SH-SY5Y (cell line): ENCODE results near the gene MEN1.

ENCODE experiments used
- GATA2 ChIP-seq: IDR thresholded peaks from 2 replicates; pipeline ENCODE4 v1.6.1; 2011; ENCODE audit warnings: mild to moderate bottlenecking, low read depth, low read length
- GATA3 ChIP-seq: IDR thresholded peaks from 2 replicates; pipeline ENCODE4 v1.6.1; 2011; ENCODE audit warnings: low read depth, mild to moderate bottlenecking, low read length, moderate library complexity

MEN1 gene

DNA sequence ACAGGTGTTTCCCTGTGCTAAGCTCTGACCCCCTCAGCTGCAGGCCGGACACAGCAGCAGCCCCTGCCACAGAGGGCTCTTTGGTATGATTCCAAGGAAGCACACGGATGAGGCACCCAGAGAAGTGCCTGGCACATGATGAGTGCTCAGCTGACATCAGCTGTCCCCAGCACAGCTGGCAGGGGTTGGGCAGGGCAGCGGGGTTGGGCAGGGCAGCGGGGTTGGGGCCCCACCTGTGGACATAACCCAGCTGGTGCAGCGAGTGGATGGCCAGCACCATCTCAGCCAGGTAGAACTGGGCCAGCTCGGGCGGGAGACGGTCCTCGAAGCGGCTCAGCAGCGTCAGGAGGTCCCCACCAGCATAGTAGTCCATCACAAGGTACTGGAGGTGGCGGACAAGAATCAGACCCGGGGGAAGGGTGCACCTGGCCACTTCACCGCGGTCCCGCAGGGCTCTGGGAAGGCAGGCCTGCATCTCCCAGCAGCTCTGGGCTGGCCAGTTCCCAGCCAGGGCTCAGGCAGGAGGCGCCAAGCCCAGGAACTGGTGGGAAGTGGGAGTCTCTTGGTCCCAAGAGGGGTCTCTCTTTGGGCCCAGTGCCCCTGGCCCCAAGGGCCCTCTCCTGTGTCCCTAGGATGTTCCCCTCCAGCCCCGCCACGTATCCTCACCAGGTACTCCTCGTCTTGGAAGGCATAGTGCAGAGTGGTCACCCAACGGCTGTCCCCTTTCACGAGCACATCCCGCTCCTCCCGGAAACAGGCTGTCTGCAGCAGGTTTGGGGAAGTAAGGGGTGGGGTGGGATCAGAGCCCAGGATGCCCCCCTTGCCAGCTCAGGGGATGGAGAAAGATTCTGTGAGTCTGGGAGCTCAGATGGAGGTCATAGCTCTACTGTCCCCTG lies 29.8 kb upstream of the MEN1 start:
- TF ChIP-seq GATA3 (no peak), GATA2 (no peak)

DNA sequence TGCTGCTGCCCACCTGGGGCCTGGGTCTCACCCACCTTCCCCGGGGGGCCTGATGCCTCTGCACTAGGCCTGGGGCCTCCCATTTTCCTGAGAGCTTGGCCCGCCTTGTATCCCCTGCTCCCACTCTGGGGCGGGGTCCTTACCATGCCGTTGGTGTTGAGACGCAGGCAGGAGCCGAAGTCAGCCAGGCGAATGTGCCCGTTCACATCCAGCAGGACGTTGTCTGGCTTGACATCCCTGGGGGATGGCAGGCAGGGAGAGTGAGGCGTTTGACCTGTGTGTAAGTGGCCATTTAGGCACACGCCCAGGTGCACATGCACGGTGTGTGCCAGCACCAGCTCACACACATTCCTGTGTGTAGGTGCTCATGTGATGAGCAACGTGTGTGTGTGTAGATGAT lies 29.0 kb upstream of the MEN1 start:
- TF ChIP-seq GATA2 (no peak), GATA3 (no peak)

DNA sequence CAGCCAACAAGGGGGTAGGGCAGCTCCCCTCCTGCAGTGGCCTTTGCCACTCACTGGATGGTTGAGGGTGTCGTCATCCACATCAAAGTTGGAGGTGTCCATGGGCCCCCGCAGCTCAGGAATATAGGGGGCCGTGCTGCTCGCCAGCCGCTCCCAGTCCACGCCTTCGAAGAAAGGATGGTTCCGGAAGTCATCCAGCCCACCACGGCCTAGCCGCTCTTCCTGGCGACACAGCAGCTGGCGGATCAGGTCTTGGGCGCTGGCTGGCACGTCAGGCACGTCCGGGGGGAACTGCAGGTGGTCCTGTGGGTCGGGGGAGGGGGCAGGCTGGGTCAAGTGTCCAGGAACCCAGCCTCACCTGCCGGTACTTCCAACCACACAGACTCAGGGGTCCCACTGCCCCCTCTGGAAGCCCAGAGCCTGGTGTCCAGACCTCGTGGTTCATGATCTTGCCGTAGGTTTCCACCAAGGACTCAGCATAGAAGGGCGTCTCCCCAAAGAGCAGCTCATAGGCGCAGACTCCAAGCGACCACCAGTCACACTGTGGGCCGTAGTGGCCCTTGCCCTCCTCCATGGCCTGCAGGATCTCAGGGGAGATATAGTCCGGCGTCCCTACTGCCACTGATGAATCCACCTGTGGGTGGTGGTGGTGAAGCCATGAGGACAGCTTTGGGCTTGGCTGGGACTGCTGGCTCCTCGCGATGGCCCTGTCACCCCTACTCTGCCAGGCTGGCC lies 28.4 kb upstream of the MEN1 start:
- TF ChIP-seq GATA3: no peak
- no peak for TF ChIP-seq GATA2

DNA sequence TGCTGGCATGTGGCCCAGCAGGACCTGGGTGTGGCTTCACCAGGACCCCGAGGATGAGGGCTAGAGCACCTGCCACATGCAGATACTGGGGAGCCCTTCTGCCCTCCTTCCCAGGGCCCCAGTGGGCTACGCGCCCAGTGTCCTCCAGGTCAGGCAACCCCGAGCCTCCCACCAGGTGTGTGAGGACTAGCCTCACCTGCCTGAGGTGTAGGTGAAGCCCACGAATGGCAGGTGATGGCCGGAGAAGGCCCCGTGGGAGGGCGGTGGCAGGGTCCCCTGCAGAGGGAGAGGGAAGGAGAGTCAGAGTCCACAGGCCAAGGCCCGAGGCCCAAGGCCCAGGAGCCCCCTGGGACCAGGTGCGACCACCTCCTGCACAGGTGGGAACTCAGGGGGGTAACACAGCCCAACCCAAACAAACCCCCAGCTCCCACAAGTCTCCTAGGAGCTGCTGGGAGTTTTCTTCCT lies 27.6 kb upstream of the MEN1 start:
- TF ChIP-seq GATA2: no peak
- no peak for TF ChIP-seq GATA3

DNA sequence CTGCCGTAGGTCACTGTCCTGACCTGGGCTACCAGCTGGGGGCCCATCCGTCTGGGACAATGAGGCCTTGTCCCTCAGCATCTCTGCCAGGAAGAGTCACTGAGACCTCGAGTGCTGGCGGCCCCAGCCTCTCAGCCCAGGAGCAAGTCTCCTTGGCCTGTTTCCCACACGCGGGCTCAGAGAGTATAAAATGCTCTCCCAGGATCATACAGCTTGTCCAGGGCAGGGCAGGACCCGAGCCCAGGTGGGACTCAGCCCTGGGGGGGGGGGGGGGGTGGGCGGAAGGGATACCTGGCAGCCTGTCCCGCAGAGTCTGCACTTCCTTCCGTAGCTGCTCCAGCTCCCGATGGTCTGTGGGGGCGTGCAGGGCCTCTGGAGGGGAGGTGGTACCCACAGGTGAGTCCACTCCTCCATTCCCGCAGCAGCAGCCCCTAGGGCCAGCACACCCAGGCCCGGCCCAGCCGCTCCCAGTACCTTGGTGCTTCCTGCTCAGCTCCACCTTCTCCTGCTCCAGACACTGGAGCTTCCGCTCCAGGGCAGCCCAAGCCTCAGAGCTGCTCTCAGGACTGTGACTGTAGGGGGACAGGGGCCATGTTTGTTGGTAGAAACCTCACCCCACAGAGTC lies 26.2 kb upstream of the MEN1 start:
- TF ChIP-seq GATA2: no peak
- TF ChIP-seq GATA3: no peak

DNA sequence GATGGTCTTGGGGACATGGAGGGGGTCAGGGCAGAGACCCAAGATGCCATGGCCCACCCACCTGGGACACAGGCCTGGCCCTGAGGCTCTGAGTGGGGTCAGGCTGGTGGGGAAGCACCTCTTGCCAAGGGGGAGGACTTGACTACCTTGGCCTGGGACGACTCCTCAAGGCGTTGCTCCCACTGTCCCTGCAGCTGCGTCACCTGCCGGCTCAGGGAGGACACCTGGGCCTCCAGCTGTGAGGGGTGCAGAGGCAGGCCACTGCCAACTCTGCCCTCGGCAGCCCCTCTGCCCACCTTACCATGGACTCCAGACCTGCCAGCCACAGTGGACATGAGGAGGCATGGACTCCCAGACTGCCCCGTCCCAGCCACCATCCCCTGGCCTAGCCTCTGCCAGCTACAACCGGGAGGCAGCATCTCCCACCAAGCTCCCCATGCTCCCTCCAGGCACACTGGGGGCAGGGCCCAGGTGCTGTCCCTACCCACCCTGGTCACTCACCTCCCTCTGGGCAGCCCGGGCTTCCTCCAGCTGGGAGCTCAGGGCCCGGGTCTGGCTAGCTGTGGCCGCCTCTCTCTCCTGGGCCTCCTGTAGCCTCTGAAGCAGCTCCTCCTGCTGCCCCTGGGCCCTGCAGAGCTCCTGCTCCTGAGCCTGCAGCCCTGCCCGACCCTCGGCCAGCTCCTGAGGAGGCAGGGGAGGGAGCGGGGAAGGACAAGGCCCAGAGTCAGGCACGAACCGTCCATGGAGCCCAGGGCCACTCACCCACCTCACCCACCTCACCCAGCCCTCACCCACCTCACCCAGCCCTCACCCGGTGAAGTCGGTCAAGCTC lies 25.5 kb upstream of the MEN1 start:
- TF ChIP-seq GATA2: no peak
- no peak for TF ChIP-seq GATA3

DNA sequence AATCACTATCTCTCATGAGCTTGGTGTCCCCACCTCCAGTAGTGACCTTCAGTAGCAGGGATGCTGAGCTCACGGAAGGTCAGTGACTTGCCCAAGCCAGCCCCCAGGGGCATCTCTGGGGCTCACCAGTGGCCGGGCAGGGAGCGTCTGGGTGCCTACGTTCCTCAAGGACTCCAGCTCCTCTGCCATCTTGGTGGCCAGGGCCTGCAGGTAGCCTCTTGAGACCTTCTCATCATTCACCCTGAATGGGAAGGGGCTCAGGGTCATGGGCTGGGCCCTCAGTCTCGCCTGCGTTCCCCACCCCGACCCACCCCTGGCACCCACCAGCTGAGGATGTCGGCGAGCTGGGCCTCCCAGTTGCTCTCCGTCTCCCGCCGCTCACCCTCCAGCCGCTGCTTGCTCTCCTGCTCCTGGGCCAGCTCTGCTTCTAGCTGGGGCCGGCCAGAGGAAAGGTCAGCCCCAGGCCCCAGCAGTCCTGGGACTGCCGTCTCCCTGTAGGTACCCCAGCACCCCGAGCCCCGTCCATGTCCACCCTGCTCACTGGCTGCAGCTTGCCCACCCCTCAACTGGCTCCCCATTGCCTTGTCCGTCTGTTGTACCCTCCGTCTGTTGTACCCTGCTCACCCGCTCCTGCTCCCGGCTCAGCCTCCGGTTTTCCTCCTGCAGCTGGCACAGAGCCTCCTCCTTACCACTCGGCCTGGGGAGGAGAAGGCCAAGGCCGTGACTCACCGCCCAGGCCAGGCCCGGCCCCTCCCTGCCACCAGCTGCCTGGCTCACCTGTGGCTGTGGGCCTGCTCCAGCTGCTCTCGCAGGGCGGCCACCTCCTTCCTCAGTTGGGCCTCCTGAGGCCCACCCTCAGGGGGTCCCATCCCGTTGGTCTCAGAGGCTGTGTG lies 24.6 kb upstream of the MEN1 start:
- no peak for TF ChIP-seq GATA3
- TF ChIP-seq GATA2: no peak

DNA sequence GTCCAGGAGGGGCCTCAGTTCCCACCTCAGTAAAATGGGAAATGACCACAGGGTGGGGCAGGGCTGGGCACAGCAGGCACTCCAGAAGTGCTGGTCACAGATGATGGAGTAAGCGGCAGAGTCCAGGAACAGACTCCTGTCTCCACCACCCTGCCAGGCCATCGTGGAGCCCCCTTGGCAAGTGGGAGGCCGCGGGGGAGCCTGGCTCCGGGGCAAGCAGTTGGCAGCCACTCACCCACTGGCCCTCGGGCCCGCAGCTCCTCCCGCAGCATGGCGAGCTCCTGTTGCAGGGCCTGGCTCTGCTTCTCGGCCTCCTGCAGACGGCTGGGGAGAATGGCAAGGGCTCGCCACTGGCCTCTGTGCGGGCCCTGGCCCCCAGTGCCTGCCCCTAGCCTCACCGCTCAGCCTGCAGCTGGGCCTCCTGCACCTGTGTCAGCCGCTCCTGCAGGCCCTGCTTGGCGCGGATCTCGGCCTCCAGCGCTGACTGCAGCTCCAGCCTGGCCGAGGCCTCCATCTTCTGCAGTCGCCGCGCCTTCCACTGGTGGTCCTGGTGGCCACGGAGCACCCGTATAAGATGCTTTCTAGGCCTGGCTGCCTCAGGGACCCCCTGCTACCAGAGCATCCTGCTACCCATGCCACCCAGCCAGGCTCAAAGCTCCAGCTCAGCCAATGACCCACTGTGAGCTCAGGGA lies 23.8 kb upstream of the MEN1 start:
- TF ChIP-seq GATA2 (no peak), GATA3 (no peak)

DNA sequence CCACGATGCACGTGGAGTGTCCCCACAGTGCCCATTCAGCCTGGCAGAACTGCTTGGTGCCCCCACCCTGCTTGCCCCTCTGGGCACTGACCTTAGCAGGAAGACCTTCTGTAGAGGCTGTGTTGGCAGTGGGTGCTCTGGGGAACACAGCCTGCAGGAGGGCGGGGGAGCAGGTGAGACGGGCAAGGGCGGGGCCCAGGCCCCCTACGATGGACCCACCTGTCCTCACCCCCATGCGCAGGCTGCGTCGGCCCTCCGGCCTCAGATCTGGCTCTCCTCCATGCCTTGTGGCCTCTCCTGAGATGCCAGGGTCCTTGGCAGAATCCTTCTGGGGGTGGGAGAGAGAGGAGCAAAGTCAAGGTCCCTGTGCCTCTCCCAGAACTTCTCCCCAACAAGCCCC lies 23.2 kb upstream of the MEN1 start:
- no peak for TF ChIP-seq GATA2
- no peak for TF ChIP-seq GATA3

DNA sequence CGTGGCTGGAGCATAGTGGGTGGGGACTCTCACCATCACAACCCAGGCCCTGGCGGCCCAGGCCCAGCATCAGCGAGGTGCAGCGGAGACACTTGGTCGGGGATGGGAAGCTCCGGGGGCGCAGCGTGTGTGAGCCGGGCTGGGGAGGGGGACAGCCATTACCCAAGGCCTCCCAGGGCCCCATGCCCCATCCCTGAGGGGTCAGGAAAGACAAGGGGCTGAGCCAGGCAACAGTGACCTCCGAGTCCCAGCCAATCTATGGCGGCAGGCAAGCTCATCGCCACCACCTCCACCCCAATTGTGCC lies 22.8 kb upstream of the MEN1 start:
- no peak for TF ChIP-seq GATA3
- TF ChIP-seq GATA2: no peak

DNA sequence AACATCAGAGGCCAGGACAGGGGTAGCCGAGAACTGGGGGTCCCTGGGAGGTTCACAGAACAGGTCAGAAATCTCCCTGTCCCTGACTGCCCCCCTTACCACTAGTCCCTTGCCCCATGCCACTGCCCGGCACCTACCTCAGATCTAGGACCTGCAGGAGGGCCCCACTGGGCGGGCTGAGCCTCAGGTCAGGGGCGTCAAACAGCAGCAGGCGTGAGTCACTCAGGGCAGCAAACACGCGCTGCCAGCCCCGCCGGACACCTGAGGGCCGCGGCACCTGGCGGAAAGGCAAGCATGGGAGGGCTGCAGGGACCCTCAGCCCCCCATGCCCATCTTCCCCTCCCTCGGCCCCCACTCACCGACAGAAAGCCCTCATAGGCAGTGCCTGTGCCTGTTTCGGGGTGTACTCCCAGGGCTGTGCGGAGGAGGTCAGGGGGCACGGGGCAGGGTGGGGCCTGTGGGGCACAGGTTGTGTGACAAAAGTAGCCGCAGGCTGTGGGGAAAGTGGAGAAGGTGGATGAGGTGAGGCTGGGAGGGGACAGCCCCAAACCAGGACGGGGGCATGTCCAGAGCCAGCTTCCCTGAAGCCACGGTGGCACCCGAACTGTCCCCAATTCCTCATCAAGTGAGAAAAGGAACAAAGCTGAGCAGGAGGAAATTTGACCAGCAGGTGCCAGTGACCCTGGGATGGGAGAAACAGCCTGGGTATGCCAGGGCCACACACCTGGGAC lies 22.3 kb upstream of the MEN1 start:
- TF ChIP-seq GATA2 (no peak), GATA3 (no peak)

DNA sequence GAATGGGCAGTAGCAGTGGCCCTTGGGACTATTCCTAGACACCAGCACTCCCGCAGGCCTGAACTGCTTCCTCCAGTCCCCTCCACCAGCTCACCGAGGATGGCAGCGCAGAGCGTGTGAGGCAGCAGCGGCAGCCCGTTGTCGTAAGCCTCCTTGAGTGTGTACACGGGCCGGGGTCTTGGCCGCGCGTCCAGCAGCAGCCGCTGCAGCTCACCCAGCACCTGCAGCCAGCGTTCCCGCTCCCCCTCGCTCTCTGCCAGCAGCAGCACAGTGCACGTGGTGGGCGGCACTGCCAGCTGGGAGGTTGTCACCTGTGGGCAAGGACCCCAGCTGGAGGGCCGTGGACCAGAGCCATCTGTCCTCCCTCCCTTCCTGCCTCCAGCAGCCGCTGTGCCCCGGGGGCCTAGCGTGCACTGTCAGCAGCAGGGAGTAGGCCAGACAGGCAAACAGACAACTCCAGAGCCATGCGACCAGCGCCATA lies 21.1 kb upstream of the MEN1 start:
- TF ChIP-seq GATA2 (no peak), GATA3 (no peak)
